Measurements from ENCODE around the gene TVP23B.
"Not testable (repeated sequence)": the region's sequence is repeated elsewhere in the genome, so short reads cannot be mapped to it uniquely, and the experiment has no call there.

DNA sequence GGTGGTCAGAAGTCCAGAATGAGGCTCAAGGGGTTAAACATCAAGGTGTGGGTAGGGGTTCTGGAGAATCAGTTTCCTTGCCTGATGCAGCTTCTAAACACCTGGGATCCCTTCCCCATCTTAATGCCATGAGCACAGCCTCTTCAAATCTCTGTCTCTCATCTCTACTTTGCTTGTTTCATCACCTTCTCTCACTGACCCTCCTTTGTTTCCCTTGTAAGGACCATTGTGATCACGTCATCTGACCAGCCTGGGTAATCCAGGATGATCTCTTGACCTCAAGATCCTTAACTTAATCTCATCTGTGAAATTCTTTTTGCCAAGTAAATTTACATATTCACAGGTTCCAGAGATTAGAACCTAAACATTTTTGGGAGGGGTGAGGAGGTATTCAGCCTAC lies 5.0 kb downstream of the TVP23B start:
- not testable (repeated sequence) for TF ChIP-seq CTCF (IDR thresholded peaks at IDR 0.05); POLR2AphosphoS5 (IDR thresholded peaks at IDR 0.05; ENCODE audit: low read depth, low read length); REST (IDR thresholded peaks at IDR 0.05; ENCODE audit: insufficient read depth in 1 of 2, low read depth in 2 of 2, low read length in 1 of 2)

Measured in Panc1 (cell line).